ENCODE results near the gene TOB2. TPM values are rescaled to one million over a fixed set of nuclear protein-coding genes. Genes with fewer than 3 reads are reported as not detected.

Gene TOB2
- total RNA-seq, 1 donor from 2014 or later, result 47.4 TPM

- no peak for DNase-seq (ENCODE audit: extremely low spot score, unreplicated experiment)
- Mint-ChIP-seq H3K4me1 (ENCODE audit: unreplicated experiment) (no peaks in the 10 kb centered on the region), H3K27me3 (no peaks in the 10 kb centered on the region), H3K36me3 (no peaks in the 10 kb centered on the region), H3K4me3 (no peak overlapping the region), H3K27ac (peak overlapping the region; percentile 5), H3K9me3 (no peaks in the 10 kb centered on the region)
- TF ChIP-seq, protein P1, sequence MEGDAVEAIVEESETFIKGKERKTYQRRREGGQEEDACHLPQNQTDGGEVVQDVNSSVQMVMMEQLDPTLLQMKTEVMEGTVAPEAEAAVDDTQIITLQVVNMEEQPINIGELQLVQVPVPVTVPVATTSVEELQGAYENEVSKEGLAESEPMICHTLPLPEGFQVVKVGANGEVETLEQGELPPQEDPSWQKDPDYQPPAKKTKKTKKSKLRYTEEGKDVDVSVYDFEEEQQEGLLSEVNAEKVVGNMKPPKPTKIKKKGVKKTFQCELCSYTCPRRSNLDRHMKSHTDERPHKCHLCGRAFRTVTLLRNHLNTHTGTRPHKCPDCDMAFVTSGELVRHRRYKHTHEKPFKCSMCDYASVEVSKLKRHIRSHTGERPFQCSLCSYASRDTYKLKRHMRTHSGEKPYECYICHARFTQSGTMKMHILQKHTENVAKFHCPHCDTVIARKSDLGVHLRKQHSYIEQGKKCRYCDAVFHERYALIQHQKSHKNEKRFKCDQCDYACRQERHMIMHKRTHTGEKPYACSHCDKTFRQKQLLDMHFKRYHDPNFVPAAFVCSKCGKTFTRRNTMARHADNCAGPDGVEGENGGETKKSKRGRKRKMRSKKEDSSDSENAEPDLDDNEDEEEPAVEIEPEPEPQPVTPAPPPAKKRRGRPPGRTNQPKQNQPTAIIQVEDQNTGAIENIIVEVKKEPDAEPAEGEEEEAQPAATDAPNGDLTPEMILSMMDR (conservative IDR thresholded peaks at IDR 0.05), result no peak
Measured at GRCh38 chr22:41397143-41397811, 49.3 kb downstream of the TOB2 start.

DNA sequence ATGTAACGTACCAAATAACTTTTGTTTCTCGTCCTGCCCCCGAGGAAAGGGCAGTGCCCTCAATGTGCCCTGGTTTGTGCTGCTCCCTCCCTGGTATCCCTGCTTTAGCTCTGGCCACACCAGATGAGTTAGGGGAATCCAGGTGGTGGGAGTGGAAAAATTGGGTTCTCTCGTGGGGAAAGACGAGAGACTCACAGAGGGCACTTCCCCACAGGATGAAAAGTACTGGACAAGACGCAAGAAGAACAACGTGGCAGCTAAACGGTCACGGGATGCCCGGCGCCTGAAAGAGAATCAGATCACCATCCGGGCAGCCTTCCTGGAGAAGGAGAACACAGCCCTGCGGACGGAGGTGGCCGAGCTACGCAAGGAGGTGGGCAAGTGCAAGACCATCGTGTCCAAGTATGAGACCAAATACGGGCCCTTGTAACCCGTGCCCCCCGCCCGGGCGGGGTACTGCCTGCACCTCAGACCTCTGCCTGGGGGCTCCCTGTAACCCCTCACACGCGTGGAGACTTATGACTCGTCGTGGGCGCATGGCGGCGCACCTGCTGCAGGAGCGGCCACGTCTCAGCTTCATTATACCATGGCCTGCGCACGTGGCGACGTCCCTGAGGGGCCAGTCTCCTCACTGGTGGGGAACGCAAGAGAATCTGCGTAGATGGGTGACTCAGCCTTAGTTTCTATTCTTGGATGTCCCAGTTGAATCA, 50.9 kb downstream of the TOB2 start:
- Mint-ChIP-seq H3K9me3 (no peaks in the 10 kb centered on the region), H3K27me3 (no peaks in the 10 kb centered on the region), H3K4me1 (ENCODE audit: unreplicated experiment) (no peaks in the 10 kb centered on the region), H3K27ac (no peak overlapping the region), H3K36me3 (no peaks in the 10 kb centered on the region), H3K4me3 (no peak overlapping the region)
- no peak for DNase-seq (ENCODE audit: extremely low spot score, unreplicated experiment)
- TF ChIP-seq, protein P1 (conservative IDR thresholded peaks at IDR 0.05), result no peak

- TF ChIP-seq, protein P1 (conservative IDR thresholded peaks at IDR 0.05), result no peak
- Mint-ChIP-seq H3K4me1 (ENCODE audit: unreplicated experiment) (no peaks in the 10 kb centered on the region), H3K27ac (no peak overlapping the region), H3K4me3 (no peak overlapping the region), H3K36me3 (peaks cover 4% of the 10 kb centered on the region), H3K9me3 (no peaks in the 10 kb centered on the region), H3K27me3 (no peaks in the 10 kb centered on the region)
- no peak for DNase-seq (ENCODE audit: extremely low spot score, unreplicated experiment)
Measured at GRCh38 chr22:41394012-41394356, 52.6 kb downstream of the TOB2 start.

DNA sequence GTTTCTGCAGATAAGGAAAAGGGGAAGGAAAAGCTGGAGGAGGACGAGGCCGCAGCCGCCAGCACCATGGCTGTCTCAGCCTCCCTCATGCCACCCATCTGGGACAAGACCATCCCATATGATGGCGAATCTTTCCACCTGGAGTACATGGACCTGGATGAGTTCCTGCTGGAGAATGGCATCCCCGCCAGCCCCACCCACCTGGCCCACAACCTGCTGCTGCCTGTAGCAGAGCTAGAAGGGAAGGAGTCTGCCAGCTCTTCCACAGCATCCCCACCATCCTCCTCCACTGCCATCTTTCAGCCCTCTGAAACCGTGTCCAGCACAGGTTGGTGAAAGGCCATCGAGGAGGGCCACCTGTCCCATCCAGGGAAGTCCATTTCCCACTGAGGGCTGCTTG, 59.3 kb downstream of the TOB2 start:
- Mint-ChIP-seq H3K27ac (no peak overlapping the region), H3K4me3 (no peak overlapping the region), H3K36me3 (peaks cover 4% of the 10 kb centered on the region), H3K4me1 (ENCODE audit: unreplicated experiment) (peaks cover 7% of the 10 kb centered on the region), H3K9me3 (no peaks in the 10 kb centered on the region), H3K27me3 (no peaks in the 10 kb centered on the region)
- no peak for DNase-seq (ENCODE audit: extremely low spot score, unreplicated experiment)
- TF ChIP-seq, protein P1 (conservative IDR thresholded peaks at IDR 0.05), result no peak

DNA sequence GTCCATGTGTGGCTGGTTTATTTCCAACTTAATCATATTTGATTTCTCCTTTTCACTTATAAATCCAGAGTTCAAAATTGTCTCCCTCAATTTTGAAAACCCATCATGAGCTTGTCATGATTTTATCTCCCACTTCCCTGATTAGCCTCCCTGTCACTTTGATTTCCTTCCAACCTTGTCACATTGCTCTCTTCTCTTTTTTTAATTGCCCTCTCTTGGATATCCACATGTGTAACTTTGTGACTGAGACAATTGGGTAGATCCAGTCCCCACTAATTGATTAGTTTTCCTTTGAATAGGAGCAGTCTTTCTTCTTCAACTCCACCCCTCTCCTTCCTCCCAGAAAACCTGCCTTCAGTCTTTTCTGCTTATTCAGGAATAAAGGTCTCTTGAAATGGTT, 62.5 kb downstream of the TOB2 start:
- H3K27ac Mint-ChIP-seq, result no peak overlapping the region
- TF ChIP-seq, protein P1 (conservative IDR thresholded peaks at IDR 0.05), result no peak
- no peaks in the 10 kb centered on the region for H3K36me3 Mint-ChIP-seq
- DNase-seq (ENCODE audit: extremely low spot score, unreplicated experiment), result no peak
- no peaks in the 10 kb centered on the region for H3K9me3 Mint-ChIP-seq
- H3K4me1 Mint-ChIP-seq (ENCODE audit: unreplicated experiment), result peaks cover 14% of the 10 kb centered on the region
- H3K4me3 Mint-ChIP-seq, result peak overlapping the region; percentile 71
- H3K27me3 Mint-ChIP-seq, result no peaks in the 10 kb centered on the region

Other genes with a start within 250 kb of the TOB2 start
- 24.5 and 32.7 TPM in 2 replicates for gene L3MBTL2, start 241.5 kb downstream of the TOB2 start, total RNA-seq (ENCODE audit: low replicate concordance)
- 1.1 and 1.4 TPM in 2 replicates for gene CHADL, start 205.9 kb downstream of the TOB2 start, total RNA-seq (ENCODE audit: low replicate concordance)
- gene RANGAP1, start 160.6 kb downstream of the TOB2 start, total RNA-seq (ENCODE audit: low replicate concordance), result 83.7 and 98.9 TPM in 2 replicates
- 74.3 and 76.2 TPM in 2 replicates for gene ZC3H7B, start 145.3 kb downstream of the TOB2 start, total RNA-seq (ENCODE audit: low replicate concordance)
- 10.5 TPM in 2 replicates for gene TEF, start 64.9 kb downstream of the TOB2 start, total RNA-seq (ENCODE audit: low replicate concordance)
- gene PHF5A, start 21.9 kb upstream of the TOB2 start, total RNA-seq (ENCODE audit: low replicate concordance), result 38.2 and 54.8 TPM in 2 replicates
- 107 and 142 TPM in 2 replicates for gene ACO2, start 22.3 kb upstream of the TOB2 start, total RNA-seq (ENCODE audit: low replicate concordance)
- 40.1 and 46.6 TPM in 2 replicates for gene POLR3H, start 97.7 kb upstream of the TOB2 start, total RNA-seq (ENCODE audit: low replicate concordance)
- 0.12 and 1.8 TPM in 2 replicates for gene CSDC2, start 114.2 kb upstream of the TOB2 start, total RNA-seq (ENCODE audit: low replicate concordance)
- gene PMM1, start 143.0 kb upstream of the TOB2 start, total RNA-seq (ENCODE audit: low replicate concordance), result 33.5 and 35.5 TPM in 2 replicates
- gene DESI1, start 174.2 kb upstream of the TOB2 start, total RNA-seq (ENCODE audit: low replicate concordance), result 30.3 and 31.5 TPM in 2 replicates
- gene XRCC6, start 174.5 kb upstream of the TOB2 start, total RNA-seq (ENCODE audit: low replicate concordance), result 234 and 302 TPM in 2 replicates
- 124 and 136 TPM in 2 replicates for gene SNU13, start 242.1 kb upstream of the TOB2 start, total RNA-seq (ENCODE audit: low replicate concordance)

Data from type B pancreatic cell (in vitro differentiated cells).